CD14-positive monocyte (primary cell): Measurements from ENCODE around the gene JADE1. TPM values are rescaled to one million over a fixed set of nuclear protein-coding genes. Genes with fewer than 3 reads are reported as not detected.

Experiments
- DNase-seq, 3 donors: peaks; one replicate each; pipeline ENCODE4 v3.0.0-alpha.2; 2011 to 2022
- H2AFZ ChIP-seq: 2 replicates; pipeline ENCODE4 v1.6.0; 2012; ENCODE audit warnings: mild to moderate bottlenecking, low read depth, low read length, inconsistent platforms; ENCODE audit not compliant: insufficient read depth, poor library complexity, severe bottlenecking
- H3K27ac ChIP-seq, 2 donors: 1 replicate in 1 of 2; 2 replicates in 1 of 2; pipeline ENCODE4 v1.5.1; 2012 to 2013; ENCODE audit warnings: low read length in 2 of 2, control low read depth in 1 of 2, inconsistent platforms in 1 of 2, low read depth in 1 of 2, mild to moderate bottlenecking in 1 of 2
- H3K27me3 ChIP-seq, 2 donors: one replicate each; pipeline versions ENCODE4 v1.6.0 to v1.6.1; 2011 to 2013; ENCODE audit warnings: low read length in 2 of 2; ENCODE audit not compliant: control insufficient read depth in 2 of 2, insufficient read depth in 2 of 2
- H3K36me3 ChIP-seq, 2 donors: replicated peaks in 1 of 2; 1 replicate in 1 of 2; 2 replicates in 1 of 2; pipeline versions ENCODE4 v1.5.1 to v1.6.1; 2012 to 2013; ENCODE audit warnings: low read length in 2 of 2, control low read depth in 1 of 2, inconsistent platforms in 1 of 2, mild to moderate bottlenecking in 1 of 2; ENCODE audit not compliant: insufficient read depth in 2 of 2, control insufficient read depth in 1 of 2
- H3K4me1 ChIP-seq, 2 donors: 1 replicate in 1 of 2; 2 replicates in 1 of 2; pipeline versions ENCODE4 v1.5.1 to v1.6.1; 2012 to 2013; ENCODE audit warnings: low read length in 2 of 2, control low read depth in 1 of 2, inconsistent platforms in 1 of 2, mild to moderate bottlenecking in 1 of 2, moderate library complexity in 1 of 2; ENCODE audit not compliant: insufficient read depth in 2 of 2, control insufficient read depth in 1 of 2
- H3K4me2 ChIP-seq: replicated peaks from 2 replicates; pipeline ENCODE3; 2012; ENCODE audit warnings: low read length, moderate library complexity, mild to moderate bottlenecking; ENCODE audit not compliant: poor library complexity, severe bottlenecking; ENCODE audit errors: extremely low read depth
- H3K4me3 ChIP-seq, 3 experiments: fragments of 200-600 bp in 1 of 3; sonication (generic) in 1 of 3; replicated peaks in 1 of 3; 1 replicate in 2 of 3; 2 replicates in 1 of 3; pipeline ENCODE4 v1.5.1; 2011 to 2013; ENCODE audit warnings: low read length in 3 of 3, mild to moderate bottlenecking in 3 of 3, control low read depth in 2 of 3, low read depth in 2 of 3, inconsistent platforms in 1 of 3, moderate library complexity in 1 of 3
- H3K79me2 ChIP-seq: 2 replicates; pipeline ENCODE4 v1.6.0; 2012; ENCODE audit warnings: mild to moderate bottlenecking, control low read depth, inconsistent platforms, low read length, moderate library complexity; ENCODE audit not compliant: insufficient read depth
- H3K9ac ChIP-seq: 2 replicates; pipeline ENCODE4 v1.6.0; 2017; ENCODE audit warnings: low read length, mild to moderate bottlenecking; ENCODE audit not compliant: insufficient read depth, poor library complexity, severe bottlenecking
- H3K9me3 ChIP-seq, 2 donors: replicated peaks in 1 of 2; 1 replicate in 1 of 2; 2 replicates in 1 of 2; pipeline versions ENCODE4 v1.5.1 to v1.6.1; 2012 to 2013; ENCODE audit warnings: low read length in 2 of 2, control low read depth in 1 of 2; ENCODE audit not compliant: control insufficient read depth in 1 of 2, insufficient read depth in 1 of 2
- H4K20me1 ChIP-seq: 2 replicates; pipeline ENCODE4 v1.6.0; 2012; ENCODE audit warnings: mild to moderate bottlenecking, low read length, control low read depth, moderate library complexity; ENCODE audit not compliant: insufficient read depth
- H3K27ac Mint-ChIP-seq, 7 donors: one replicate each; pipeline ENCODE4 v1.8.0; 2020; ENCODE audit warnings: mild to moderate bottlenecking in 7 of 7, mixed read lengths in 7 of 7, moderate library complexity in 6 of 7, inconsistent platforms in 2 of 7
- H3K27me3 Mint-ChIP-seq, 3 donors: one replicate each; pipeline ENCODE4 v1.8.0; 2021 to 2022; ENCODE audit warnings: low read depth in 3 of 3, mild to moderate bottlenecking in 3 of 3, mixed read lengths in 3 of 3, moderate library complexity in 3 of 3, inconsistent platforms in 1 of 3
- H3K36me3 Mint-ChIP-seq, 2 donors: one replicate each; pipeline ENCODE4 v1.8.0; 2020; ENCODE audit warnings: mixed read lengths in 2 of 2, inconsistent platforms in 1 of 2, mild to moderate bottlenecking in 1 of 2
- H3K4me1 Mint-ChIP-seq: one replicate; pipeline ENCODE4 v1.8.0; 2020; ENCODE audit warnings: mild to moderate bottlenecking, mixed read lengths
- H3K4me3 Mint-ChIP-seq, 2 donors: one replicate each; pipeline ENCODE4 v1.8.0; 2020; ENCODE audit warnings: mild to moderate bottlenecking in 2 of 2, mixed read lengths in 2 of 2, moderate library complexity in 1 of 2
- H3K9me3 Mint-ChIP-seq, 7 donors: one replicate each; pipeline ENCODE4 v1.8.0; 2020 to 2022; ENCODE audit warnings: mixed read lengths in 7 of 7, mild to moderate bottlenecking in 6 of 7, moderate library complexity in 6 of 7, inconsistent platforms in 2 of 7
- WGBS: methylation state at CpG from one replicate; pipeline ENCODE4 v1.1.5; 2013; ENCODE audit warnings: missing lambda C conversion rate; ENCODE audit not compliant: insufficient coverage; 5-methylcytosine and 5-hydroxymethylcytosine counted together
- intact Hi-C, 2 donors: fragments of 100-400 bp; cut with micrococcal nuclease; formaldehyde crosslinking; loops; one replicate each; pipeline versions ENCODE4 v1.15.0 to v1.15.1; 2023
- polyA plus RNA-seq, 3 donors: library from polyadenylated mRNA; depleted of rRNA in 1 of 3; unstranded in 2 of 3; stranded (reverse) in 1 of 3; fragments of 300-500 nt in 2 of 3; fragments of >200 nt in 1 of 3; fragmentation: Illumina TruSeq in 2 of 3; gene quantifications; 1 replicate in 2 of 3; 2 replicates in 1 of 3; pipeline ENCODE4 v1.2.3, GENCODE V29; 2012 to 2021
- TF ChIP-seq, protein P1 (sequence below): fragments of 200-600 bp; IDR thresholded peaks from one replicate; pipeline ENCODE4 v1.8.0; 2022; ENCODE audit warnings: antibody characterized with exemption, mild to moderate bottlenecking

Gene JADE1
- polyA plus RNA-seq, 3 donors: 7.3 to 12.8 (median 12.3) TPM

DNA sequence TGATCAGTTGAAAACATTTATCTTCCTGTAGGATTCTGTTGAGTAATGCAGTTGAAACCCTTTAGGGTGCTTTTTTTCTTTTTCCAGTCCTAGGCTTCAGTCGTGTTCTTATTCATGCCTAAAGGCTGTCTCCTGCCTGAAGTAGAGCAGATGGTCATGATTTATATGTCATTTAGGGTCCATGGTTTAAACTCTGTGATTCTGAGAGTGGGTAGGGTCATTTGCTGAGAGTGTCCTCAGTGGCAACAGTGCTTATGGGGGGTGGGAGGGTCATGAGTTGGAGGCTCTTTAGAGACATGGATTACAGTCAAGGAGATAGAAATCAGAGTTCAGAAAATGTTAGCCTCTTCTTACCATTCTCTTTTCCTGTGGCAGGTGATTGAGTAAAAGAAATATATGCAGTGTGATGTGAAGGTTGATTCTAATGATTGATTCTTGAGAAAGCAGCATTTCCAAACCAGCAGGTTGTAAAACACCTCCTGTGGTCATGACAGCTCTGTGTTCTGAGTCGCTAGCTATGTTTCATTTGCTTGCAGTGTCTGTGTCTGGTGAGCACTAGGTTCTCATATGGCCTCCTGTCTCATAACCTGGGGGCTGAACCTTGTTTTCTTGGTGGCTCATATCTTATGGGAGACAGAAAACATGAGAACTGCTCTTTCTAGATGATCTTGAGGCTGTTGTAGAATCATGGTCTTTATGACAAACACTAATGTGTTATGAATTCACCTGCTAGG, 60.4 kb downstream of the JADE1 start:
- 88% methylated on average over 1 of the region's 2 CpGs for WGBS
- Histone ChIP-seq H3K27me3 (no peaks in the 10 kb centered on the region), H3K9me3 (no peaks in the 10 kb centered on the region), H2AFZ (no peak overlapping the region), H3K79me2 (no peaks in the 10 kb centered on the region), H3K27ac (peak overlapping the region in 1 of 2 donors; percentile 60), H4K20me1 (no peaks in the 10 kb centered on the region), H3K4me3 (no peak overlapping the region), H3K36me3 (peaks cover 39 to 90% of the 10 kb centered on the region in 2 donors), H3K4me2 (no peak overlapping the region), H3K9ac (no peak overlapping the region), H3K4me1 (peaks cover 5 to 9% of the 10 kb centered on the region in 2 donors)
- no peaks in the 10 kb centered on the region for H3K9me3 Mint-ChIP-seq
- intact Hi-C loops: loop anchor here in 1 of 2 donors (10.0 kb wide), 1 partner anchor 415 kb away; no protein-coding TSS in a partner anchor
- peaks cover 11% of the 10 kb centered on the region for H3K4me1 Mint-ChIP-seq
- H3K4me3 Mint-ChIP-seq: no peak overlapping the region
- H3K36me3 Mint-ChIP-seq: peaks cover 64 to 82% of the 10 kb centered on the region in 2 donors
- TF ChIP-seq, protein P1, sequence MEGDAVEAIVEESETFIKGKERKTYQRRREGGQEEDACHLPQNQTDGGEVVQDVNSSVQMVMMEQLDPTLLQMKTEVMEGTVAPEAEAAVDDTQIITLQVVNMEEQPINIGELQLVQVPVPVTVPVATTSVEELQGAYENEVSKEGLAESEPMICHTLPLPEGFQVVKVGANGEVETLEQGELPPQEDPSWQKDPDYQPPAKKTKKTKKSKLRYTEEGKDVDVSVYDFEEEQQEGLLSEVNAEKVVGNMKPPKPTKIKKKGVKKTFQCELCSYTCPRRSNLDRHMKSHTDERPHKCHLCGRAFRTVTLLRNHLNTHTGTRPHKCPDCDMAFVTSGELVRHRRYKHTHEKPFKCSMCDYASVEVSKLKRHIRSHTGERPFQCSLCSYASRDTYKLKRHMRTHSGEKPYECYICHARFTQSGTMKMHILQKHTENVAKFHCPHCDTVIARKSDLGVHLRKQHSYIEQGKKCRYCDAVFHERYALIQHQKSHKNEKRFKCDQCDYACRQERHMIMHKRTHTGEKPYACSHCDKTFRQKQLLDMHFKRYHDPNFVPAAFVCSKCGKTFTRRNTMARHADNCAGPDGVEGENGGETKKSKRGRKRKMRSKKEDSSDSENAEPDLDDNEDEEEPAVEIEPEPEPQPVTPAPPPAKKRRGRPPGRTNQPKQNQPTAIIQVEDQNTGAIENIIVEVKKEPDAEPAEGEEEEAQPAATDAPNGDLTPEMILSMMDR: no peak
- no peaks in the 10 kb centered on the region for H3K27me3 Mint-ChIP-seq
- H3K27ac Mint-ChIP-seq: peak overlapping the region in 3 of 7 donors; percentile 30 to 61 (median 53)
- DNase-seq: no peak

DNA sequence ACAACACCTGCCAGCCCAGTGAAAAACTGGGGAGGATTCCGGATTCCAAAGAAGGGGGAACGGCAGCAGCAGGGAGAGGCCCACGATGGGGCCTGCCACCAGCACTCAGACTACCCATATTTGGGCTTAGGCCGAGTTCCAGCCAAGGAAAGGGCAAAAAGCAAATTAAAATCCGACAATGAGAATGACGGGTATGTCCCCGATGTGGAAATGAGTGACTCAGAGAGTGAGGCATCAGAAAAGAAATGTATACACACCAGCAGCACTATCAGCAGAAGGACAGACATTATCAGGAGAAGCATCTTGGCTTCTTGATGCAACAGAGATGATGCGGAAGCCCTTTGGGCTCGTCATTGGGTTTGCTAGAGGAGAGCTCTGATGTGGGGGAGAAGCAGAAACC, 62.4 kb downstream of the JADE1 start:
- WGBS: 100% methylated on average over 1 of the region's 9 CpGs
- Mint-ChIP-seq H3K36me3 (peaks cover 60 to 71% of the 10 kb centered on the region in 2 donors), H3K27ac (peak overlapping the region in 4 of 7 donors; percentile 39 to 76 (median 44)), H3K9me3 (no peaks in the 10 kb centered on the region), H3K4me3 (no peak overlapping the region), H3K27me3 (no peaks in the 10 kb centered on the region), H3K4me1 (peaks cover 11% of the 10 kb centered on the region)
- no peak overlapping the region for H3K4me3 ChIP-seq
- no peak overlapping the region for H2AFZ ChIP-seq
- H4K20me1 ChIP-seq: no peaks in the 10 kb centered on the region
- peaks cover 52 to 90% of the 10 kb centered on the region in 2 donors for H3K36me3 ChIP-seq
- no peaks in the 10 kb centered on the region for H3K9me3 ChIP-seq
- no peak overlapping the region for H3K9ac ChIP-seq
- no peaks in the 10 kb centered on the region for H3K79me2 ChIP-seq
- TF ChIP-seq, protein P1: no peak
- intact Hi-C loops: no loop called here
- no peaks in the 10 kb centered on the region for H3K27me3 ChIP-seq
- H3K4me1 ChIP-seq: peaks cover 5 to 9% of the 10 kb centered on the region in 2 donors
- peak overlapping the region in 1 of 2 donors; percentile 60 for H3K27ac ChIP-seq
- no peak for DNase-seq
- H3K4me2 ChIP-seq: no peak overlapping the region
